Mesothelial cell of epicardium (in vitro differentiated cells): ENCODE data around the gene SDC3. TPM values are rescaled to one million over a fixed set of nuclear protein-coding genes. Genes with fewer than 3 reads are reported as not detected.

Experiments
- DNase-seq, 2 experiments: peaks; one replicate each; pipeline ENCODE4 v3.0.0; 2021; ENCODE audit warnings: low spot score in 2 of 2; ENCODE audit not compliant: unreplicated experiment in 2 of 2
- H3K27ac Mint-ChIP-seq: 2 replicates; pipeline ENCODE4 v1.8.0; 2021; ENCODE audit warnings: mixed read lengths
- H3K27me3 Mint-ChIP-seq: 2 replicates; pipeline ENCODE4 v1.8.0; 2021; ENCODE audit warnings: low read depth, mixed read lengths
- H3K36me3 Mint-ChIP-seq: 2 replicates; pipeline ENCODE4 v1.8.0; 2021; ENCODE audit warnings: mixed read lengths
- H3K4me1 Mint-ChIP-seq: 2 replicates; pipeline ENCODE4 v1.8.0; 2021; ENCODE audit warnings: mixed read lengths
- H3K4me3 Mint-ChIP-seq: 2 replicates; pipeline ENCODE4 v1.8.0; 2021; ENCODE audit warnings: mild to moderate bottlenecking, moderate library complexity, mixed read lengths
- H3K9me3 Mint-ChIP-seq: 2 replicates; pipeline ENCODE4 v1.8.0; 2021; ENCODE audit warnings: mixed read lengths
- total RNA-seq: library from RNA; stranded (reverse); gene quantifications from 3 replicates; pipeline ENCODE4 v1.2.1, GENCODE V29; 2021
- TF ChIP-seq, protein P1 (sequence below): fragments of 200-600 bp; sonication (generic); IDR thresholded peaks from one replicate; pipeline ENCODE4 v1.5.0; 2021; ENCODE audit warnings: antibody characterized with exemption; ENCODE audit not compliant: unreplicated experiment

Gene SDC3
- total RNA-seq, 1 donor from 2014 or later, result 46.7 TPM

DNA sequence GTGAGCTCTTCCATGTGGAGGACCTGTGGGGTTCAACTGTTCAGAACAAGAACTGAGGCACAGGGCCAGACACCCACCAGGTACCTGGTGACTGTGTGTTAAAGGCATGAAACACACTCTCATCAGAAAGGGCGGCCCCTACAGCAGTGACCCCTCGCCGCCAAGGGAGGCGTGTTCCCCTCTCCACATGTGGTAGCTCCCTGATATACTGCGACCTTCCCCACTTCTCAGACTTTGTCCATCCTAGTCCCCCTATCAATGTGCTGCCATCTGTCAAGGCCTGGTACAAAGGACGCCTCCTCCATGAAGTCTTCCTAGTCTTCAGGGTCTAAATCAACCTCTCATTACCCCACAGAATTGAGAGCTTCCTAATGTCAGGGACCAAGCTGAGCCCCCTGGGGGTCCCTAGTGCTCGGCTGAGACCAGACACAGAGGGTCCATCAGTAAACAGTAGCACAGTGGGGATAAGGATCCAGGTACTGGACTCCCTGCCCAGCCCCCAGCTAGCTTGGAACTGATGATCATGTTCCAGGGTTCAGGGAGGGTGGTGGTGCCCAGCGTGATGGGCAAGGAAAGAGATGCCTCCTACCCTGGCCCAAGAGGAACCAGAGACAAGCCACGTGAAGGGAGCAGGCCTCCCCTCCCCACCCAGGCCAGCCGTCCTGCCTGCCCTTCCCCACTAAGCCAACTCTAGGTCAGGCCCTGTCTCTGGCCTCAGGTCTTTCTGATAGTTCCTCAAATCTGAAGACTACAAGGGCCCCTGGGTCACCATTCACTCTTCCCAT is 10.3 kb downstream of the SDC3 start:
- Mint-ChIP-seq H3K27me3 (no peaks in the 10 kb centered on the region), H3K9me3 (no peaks in the 10 kb centered on the region), H3K27ac (no peak overlapping the region), H3K4me3 (no peak overlapping the region), H3K4me1 (peaks cover 20% of the 10 kb centered on the region), H3K36me3 (no peaks in the 10 kb centered on the region)
- DNase-seq, result no peak
- TF ChIP-seq, protein P1, sequence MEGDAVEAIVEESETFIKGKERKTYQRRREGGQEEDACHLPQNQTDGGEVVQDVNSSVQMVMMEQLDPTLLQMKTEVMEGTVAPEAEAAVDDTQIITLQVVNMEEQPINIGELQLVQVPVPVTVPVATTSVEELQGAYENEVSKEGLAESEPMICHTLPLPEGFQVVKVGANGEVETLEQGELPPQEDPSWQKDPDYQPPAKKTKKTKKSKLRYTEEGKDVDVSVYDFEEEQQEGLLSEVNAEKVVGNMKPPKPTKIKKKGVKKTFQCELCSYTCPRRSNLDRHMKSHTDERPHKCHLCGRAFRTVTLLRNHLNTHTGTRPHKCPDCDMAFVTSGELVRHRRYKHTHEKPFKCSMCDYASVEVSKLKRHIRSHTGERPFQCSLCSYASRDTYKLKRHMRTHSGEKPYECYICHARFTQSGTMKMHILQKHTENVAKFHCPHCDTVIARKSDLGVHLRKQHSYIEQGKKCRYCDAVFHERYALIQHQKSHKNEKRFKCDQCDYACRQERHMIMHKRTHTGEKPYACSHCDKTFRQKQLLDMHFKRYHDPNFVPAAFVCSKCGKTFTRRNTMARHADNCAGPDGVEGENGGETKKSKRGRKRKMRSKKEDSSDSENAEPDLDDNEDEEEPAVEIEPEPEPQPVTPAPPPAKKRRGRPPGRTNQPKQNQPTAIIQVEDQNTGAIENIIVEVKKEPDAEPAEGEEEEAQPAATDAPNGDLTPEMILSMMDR, result no peak

DNA sequence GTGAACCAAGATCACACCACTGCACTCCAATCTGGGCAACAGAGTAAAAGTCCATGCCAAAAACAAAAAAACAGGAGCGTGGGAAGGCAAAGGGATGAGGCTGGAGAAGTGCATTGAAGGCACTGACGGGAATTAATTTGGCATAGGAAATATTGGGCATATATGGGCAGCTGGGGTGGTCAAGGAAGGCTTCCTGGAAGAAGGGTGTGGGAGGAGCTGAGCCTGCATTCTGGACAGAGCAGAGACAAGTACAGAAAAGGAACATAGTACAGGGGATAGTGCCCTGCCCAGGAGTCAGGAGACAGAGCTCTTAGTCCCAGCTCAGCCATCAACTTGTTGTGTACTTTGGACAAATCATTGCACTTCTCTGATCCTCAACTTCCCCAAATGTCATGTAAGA is 11.7 kb downstream of the SDC3 start:
- Mint-ChIP-seq H3K27me3 (no peaks in the 10 kb centered on the region), H3K9me3 (no peaks in the 10 kb centered on the region), H3K36me3 (no peaks in the 10 kb centered on the region), H3K27ac (no peak overlapping the region), H3K4me1 (peaks cover 19% of the 10 kb centered on the region), H3K4me3 (no peak overlapping the region)
- TF ChIP-seq, protein P1, result no peak
- DNase-seq, result no peak

DNA sequence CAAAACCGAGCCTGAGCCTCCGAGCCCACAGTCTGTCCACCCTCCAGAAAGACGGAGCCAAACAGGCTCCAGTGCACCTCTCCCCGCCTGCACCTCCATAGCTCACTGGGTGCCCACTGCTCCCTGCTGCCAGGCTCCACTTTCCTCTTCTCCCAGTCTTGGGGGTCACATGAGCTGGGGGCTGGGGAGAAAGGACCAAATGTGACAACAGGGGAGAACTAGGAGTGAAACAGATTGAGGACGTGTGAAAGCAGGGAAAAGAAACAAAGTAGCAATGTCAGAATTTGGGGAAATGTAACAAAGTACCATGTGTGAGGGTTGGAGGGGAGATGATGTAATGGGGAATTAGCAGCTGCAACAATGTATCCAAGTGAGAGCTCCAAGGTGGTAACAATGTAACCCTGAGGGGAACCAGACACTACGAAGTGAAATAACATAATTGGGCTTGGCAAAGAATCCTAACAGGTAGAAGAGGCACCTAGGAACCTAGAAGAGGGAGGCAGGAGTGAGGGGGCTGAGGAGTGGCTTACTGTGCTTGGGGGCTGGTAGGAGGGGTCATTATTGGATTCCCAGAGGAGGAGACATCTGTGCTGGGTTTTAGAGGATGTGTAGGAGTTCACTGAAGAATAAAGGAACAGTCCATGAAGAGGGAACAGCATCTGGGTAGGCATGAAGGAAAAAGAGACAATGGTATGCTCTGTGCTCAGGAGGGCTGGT is 12.5 kb downstream of the SDC3 start:
- H3K36me3 Mint-ChIP-seq, result no peaks in the 10 kb centered on the region
- no peaks in the 10 kb centered on the region for H3K27me3 Mint-ChIP-seq
- no peaks in the 10 kb centered on the region for H3K9me3 Mint-ChIP-seq
- TF ChIP-seq, protein P1, result no peak
- H3K4me1 Mint-ChIP-seq, result peaks cover 19% of the 10 kb centered on the region
- no peak overlapping the region for H3K27ac Mint-ChIP-seq
- no peak overlapping the region for H3K4me3 Mint-ChIP-seq
- DNase-seq, result no peak

DNA sequence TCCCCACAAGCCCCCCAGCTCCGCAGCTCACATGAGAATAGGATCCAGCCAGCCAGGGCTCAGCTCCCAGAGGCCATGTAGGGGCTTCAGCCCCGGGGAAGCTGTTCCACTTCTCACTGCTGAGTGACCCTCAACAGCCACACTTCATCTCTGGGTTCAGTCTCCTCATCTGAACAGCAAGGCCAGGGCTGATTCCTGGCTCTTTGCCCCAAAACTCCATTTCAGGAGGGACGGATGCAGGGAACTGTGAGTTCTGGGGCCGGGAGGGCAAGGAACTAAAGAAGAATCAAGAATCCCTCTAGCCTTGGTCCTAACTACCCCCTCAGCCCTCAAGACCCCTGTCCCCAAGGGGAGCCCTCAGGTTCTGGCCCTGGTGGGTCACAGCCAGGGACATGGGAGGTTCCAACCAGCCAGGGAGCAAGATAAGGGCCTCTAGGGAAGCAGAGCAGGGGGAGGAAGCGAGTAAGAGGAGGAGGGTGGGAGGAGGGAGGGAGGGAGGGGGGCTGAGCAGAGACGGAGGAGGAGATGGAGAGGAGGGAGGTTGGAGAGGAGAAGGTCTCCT is 13.1 kb downstream of the SDC3 start:
- Mint-ChIP-seq H3K4me3 (no peak overlapping the region), H3K27me3 (no peaks in the 10 kb centered on the region), H3K4me1 (peaks cover 19% of the 10 kb centered on the region), H3K27ac (peak overlapping the region; percentile 35), H3K36me3 (no peaks in the 10 kb centered on the region), H3K9me3 (no peaks in the 10 kb centered on the region)
- no peak for DNase-seq
- TF ChIP-seq, protein P1, result no peak

DNA sequence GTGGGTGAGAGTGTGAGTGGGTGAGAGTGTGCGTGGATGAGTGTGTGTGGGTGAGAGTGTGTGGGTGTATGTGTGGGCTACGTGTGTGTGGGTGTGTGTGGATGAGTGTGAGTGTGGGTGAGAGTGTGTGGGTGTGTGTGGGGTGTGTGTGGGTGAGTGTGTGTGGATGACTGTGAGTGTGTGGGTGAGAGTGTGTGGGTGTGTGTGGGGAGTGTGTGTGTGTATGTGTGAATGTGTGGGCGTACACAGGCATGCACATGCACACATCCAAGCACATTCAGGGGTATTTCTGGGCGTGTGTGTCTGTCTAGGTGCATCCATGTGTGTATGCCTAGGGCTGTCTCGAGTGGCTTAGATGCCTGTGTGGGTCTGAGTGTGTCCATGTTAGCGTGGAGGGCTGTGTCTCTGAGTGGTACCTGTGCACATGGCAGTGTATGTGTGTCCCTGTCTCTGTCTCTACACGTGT is 14.0 kb downstream of the SDC3 start:
- Mint-ChIP-seq H3K27me3 (no peaks in the 10 kb centered on the region), H3K27ac (no peak overlapping the region), H3K4me1 (peaks cover 19% of the 10 kb centered on the region), H3K9me3 (no peaks in the 10 kb centered on the region), H3K4me3 (no peak overlapping the region), H3K36me3 (no peaks in the 10 kb centered on the region)
- TF ChIP-seq, protein P1, result no peak
- no peak for DNase-seq
